ENCODE measurements around the gene KLK14. TPM values are rescaled to one million over a fixed set of nuclear protein-coding genes. Genes with fewer than 3 reads are reported as not detected.

Gene KLK14
- total and polyA plus RNA-seq, 2 of the 8 experiments (the other 6 are each of a cell fraction or from before 2014, with no cell fraction given): 0.09 to 1.2 TPM

- TF ChIP-seq ATF2 (IDR thresholded peaks at IDR 0.05; ENCODE audit: low read length) (no peak), YY1 (IDR thresholded peaks at IDR 0.05; ENCODE audit: low read depth, low read length) (no peak), SP2 (IDR thresholded peaks at IDR 0.05; ENCODE audit: low read length) (no peak), JUND (IDR thresholded peaks at IDR 0.05; ENCODE audit: low read length) (no peak), SRF (IDR thresholded peaks at IDR 0.05; ENCODE audit: low read depth, low read length) (no peak), NANOG (IDR thresholded peaks at IDR 0.05; ENCODE audit: insufficient read depth, low read depth, low read length, poor library complexity, severe bottlenecking) (no peak), KDM5A (IDR thresholded peaks at IDR 0.05; ENCODE audit: low read length) (no peak)
Measured at GRCh38 chr19:51131780-51132680, 49.3 kb upstream of the KLK14 start (continued).
